Measurements from ENCODE around the gene CREB3.

Gene CREB3

DNA sequence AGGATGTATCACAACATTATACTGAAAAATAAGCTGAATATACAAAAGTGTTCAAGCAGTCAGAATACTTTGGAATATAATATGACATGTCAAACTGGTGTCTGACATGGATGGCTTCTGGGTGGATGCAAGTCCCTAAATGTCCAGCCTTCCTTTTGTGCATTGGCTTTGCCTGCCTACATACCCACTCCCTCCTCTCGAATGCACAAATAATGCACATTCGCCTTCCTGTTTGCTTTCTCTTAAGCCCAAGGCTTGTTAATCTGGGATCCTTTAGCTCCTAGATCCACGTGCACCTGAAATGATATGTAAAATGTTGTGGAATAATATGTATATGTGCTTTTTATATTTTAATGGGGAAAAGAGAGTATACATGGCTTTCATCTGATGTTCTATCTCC lies 46.0 kb downstream of the CREB3 start:
- Mint-ChIP-seq H3K27me3 (ENCODE audit: low read depth, poor library complexity) (peaks cover 3% of the 10 kb centered on the region), H3K27ac (no peak overlapping the region), H3K9me3 (peaks cover 4% of the 10 kb centered on the region), H3K4me3 (no peak overlapping the region), H3K4me1 (peaks cover 40% of the 10 kb centered on the region), H3K36me3 (ENCODE audit: low read depth) (peaks cover 12% of the 10 kb centered on the region)
- TF ChIP-seq, protein P1, sequence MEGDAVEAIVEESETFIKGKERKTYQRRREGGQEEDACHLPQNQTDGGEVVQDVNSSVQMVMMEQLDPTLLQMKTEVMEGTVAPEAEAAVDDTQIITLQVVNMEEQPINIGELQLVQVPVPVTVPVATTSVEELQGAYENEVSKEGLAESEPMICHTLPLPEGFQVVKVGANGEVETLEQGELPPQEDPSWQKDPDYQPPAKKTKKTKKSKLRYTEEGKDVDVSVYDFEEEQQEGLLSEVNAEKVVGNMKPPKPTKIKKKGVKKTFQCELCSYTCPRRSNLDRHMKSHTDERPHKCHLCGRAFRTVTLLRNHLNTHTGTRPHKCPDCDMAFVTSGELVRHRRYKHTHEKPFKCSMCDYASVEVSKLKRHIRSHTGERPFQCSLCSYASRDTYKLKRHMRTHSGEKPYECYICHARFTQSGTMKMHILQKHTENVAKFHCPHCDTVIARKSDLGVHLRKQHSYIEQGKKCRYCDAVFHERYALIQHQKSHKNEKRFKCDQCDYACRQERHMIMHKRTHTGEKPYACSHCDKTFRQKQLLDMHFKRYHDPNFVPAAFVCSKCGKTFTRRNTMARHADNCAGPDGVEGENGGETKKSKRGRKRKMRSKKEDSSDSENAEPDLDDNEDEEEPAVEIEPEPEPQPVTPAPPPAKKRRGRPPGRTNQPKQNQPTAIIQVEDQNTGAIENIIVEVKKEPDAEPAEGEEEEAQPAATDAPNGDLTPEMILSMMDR (IDR thresholded peaks at IDR 0.05): no peak
- DNase-seq: no peak

DNA sequence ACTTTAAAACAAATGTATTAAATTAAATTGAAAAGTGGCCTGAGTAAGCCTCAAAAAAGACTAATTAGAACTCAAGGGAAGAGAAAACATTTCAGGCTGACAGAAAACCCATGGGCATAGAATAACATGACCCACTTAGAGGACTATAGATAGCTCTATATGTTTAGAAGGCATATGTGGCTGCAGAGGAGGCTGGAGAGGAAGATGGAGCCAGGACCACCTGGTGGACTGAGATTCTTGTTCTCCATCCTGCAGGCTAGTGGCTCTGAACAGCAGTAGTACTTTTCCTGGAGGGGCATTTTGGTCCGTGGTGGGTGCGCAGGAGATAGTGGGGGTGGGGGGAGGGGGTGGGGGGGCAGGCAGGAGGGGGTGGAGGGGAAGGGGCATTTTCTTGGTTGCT lies 48.6 kb downstream of the CREB3 start:
- TF ChIP-seq, protein P1 (IDR thresholded peaks at IDR 0.05): no peak
- peaks cover 5% of the 10 kb centered on the region for H3K27me3 Mint-ChIP-seq (ENCODE audit: low read depth, poor library complexity)
- H3K4me3 Mint-ChIP-seq: no peak overlapping the region
- peaks cover 26% of the 10 kb centered on the region for H3K36me3 Mint-ChIP-seq (ENCODE audit: low read depth)
- H3K9me3 Mint-ChIP-seq: peaks cover 5% of the 10 kb centered on the region
- DNase-seq: no peak
- H3K27ac Mint-ChIP-seq: no peak overlapping the region
- peaks cover 20% of the 10 kb centered on the region for H3K4me1 Mint-ChIP-seq

DNA sequence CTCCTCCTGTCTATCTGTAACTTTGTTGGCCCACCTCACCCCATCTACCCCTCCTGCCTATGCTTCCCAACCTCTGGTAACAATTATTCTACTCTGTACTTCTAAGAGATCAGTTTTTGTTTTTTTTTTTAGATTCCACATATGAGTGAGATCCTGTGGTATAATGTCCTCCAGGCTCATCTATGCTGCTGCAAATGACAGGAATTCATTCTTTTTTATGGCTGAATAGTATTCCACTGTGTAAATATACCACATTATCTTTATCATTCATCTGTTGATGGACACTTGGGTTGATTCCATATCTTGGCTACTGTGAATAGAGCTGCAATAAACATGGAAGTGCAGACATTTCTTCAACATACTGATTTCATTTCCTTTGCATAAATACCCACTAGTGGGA lies 51.0 kb downstream of the CREB3 start:
- no peak overlapping the region for H3K27ac Mint-ChIP-seq
- DNase-seq: no peak
- peaks cover 40% of the 10 kb centered on the region for H3K36me3 Mint-ChIP-seq (ENCODE audit: low read depth)
- H3K9me3 Mint-ChIP-seq: peaks cover 5% of the 10 kb centered on the region
- H3K4me1 Mint-ChIP-seq: peaks cover 9% of the 10 kb centered on the region
- H3K4me3 Mint-ChIP-seq: no peak overlapping the region
- TF ChIP-seq, protein P1 (IDR thresholded peaks at IDR 0.05): no peak
- peaks cover 5% of the 10 kb centered on the region for H3K27me3 Mint-ChIP-seq (ENCODE audit: low read depth, poor library complexity)

Data from nephron progenitor cell (in vitro differentiated cells).